Panc1 (cell line): ENCODE measurements around the gene INPP4B.

Experiments used
- CTCF ChIP-seq: fragments of 450-650 bp; IDR thresholded peaks from 2 replicates; pipeline ENCODE4 v1.5.1; 2017; ENCODE audit warnings: mild to moderate bottlenecking
- POLR2AphosphoS5 ChIP-seq: IDR thresholded peaks from 2 replicates; pipeline ENCODE4 v1.6.1; 2012; ENCODE audit warnings: mild to moderate bottlenecking, low read depth, low read length, moderate library complexity
- REST ChIP-seq, 2 experiments: IDR thresholded peaks; 2 replicates each; pipeline ENCODE4 v1.6.1; 2011 to 2012; ENCODE audit warnings: low read depth in 2 of 2, control low read depth in 1 of 2, low read length in 1 of 2, mild to moderate bottlenecking in 1 of 2, moderate library complexity in 1 of 2; ENCODE audit not compliant: insufficient read depth in 1 of 2
- SIN3A ChIP-seq: IDR thresholded peaks from 2 replicates; pipeline ENCODE4 v1.6.1; 2012; ENCODE audit warnings: low read depth, mild to moderate bottlenecking, low read length, moderate library complexity, borderline replicate concordance; ENCODE audit not compliant: insufficient read depth
- TCF7L2 ChIP-seq: IDR thresholded peaks from 2 replicates; pipeline ENCODE4 v1.6.1; 2011; ENCODE audit warnings: mild to moderate bottlenecking, low read depth, low read length, inconsistent platforms

- TF ChIP-seq CTCF, result peak; percentile 23
- no peak for TF ChIP-seq POLR2AphosphoS5
- no peak for TF ChIP-seq TCF7L2
- no peak for TF ChIP-seq REST (IDR thresholded peaks at IDR 0.05; ENCODE audit: insufficient read depth in 1 of 2, low read depth in 2 of 2, low read length in 1 of 2)
- no peak for TF ChIP-seq SIN3A
Measured at GRCh38 chr4:142660728-142661127, 185.4 kb downstream of the INPP4B start.
